Body of pancreas (tissue), 4 donors: ENCODE results near the gene VDAC2.

Source experiments
- CTCF ChIP-seq, 7 experiments: fragments of 450-650 bp in 4 of 7; fragments of 200-600 bp in 3 of 7; sonication (generic) in 3 of 7; IDR thresholded peaks; one replicate each; pipeline ENCODE4 v1.5.1; 2016 to 2019; ENCODE audit warnings: antibody characterized with exemption in 7 of 7
- POLR2A ChIP-seq, 3 donors: fragments of 450-650 bp; IDR thresholded peaks; one replicate each; pipeline ENCODE4 v1.6.1; 2016; ENCODE audit warnings: antibody characterized with exemption in 3 of 3, mild to moderate bottlenecking in 2 of 3

DNA sequence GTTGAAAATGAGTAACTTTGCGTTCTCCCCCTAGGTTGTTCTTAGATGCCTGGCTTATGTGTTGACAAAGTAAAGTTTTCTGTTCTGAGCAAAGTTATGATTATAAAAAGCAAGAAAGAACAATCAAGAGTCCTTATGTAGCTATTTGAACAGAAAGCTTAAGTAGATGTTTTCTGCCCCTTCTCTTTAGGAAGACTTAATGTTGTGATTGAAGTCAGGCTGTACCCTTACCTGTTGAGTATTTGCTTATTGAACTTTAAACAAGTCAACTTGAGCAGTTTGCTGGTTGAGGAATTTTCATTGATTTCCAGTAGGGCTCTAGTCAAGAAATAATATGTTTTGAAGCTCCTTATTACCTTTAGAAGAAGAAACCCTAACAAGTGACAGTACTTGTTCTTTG is 33.9 kb upstream of the VDAC2 start:
- TF ChIP-seq POLR2A (IDR thresholded peaks at IDR 0.05) (no peak), CTCF (IDR thresholded peaks at IDR 0.05) (no peak)
